LoVo (cell line): ENCODE data around the gene RAC2.
A peak's percentile ranks its signal among the peaks of the same experiment; 100 is the strongest.
"Not testable (repeated sequence)": the region's sequence is repeated elsewhere in the genome, so short reads cannot be mapped to it uniquely, and the experiment has no call there.

Experiments used
- DNase-seq: peaks from one replicate; pipeline ENCODE4 v3.0.0-alpha.2; 2016; ENCODE audit warnings: low spot score

The RAC2 gene

GRCh38 chr22:37234736-37235711 lies 9.0 kb downstream of the RAC2 start:
- DNase-seq: no peak

- no peak for DNase-seq
These were observed 10.1 kb downstream of the RAC2 start for GRCh38 chr22:37233751-37234631.

DNA sequence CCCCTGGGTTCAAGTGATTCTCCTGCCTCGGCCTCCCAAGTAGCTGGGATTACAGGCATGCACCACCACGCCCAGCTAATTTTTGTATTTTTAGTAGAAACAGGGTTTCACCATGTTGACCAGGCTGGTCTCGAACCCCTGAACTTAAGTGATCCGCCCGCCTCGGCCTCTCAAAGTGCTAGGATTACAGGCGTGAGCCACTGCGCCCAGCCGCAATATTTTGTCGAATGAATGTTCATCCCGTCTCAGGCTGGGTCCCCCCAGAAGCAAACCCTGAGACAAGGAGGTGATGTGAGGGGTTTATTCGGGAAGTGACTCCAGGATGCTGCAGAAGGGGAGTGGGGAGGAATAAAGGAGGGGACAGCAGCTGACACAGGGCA lies 10.7 kb downstream of the RAC2 start:
- DNase-seq: not testable (repeated sequence)

- no peak for DNase-seq
These were observed 11.7 kb downstream of the RAC2 start for GRCh38 chr22:37232140-37232998.

GRCh38 chr22:37231406-37232139 lies 12.5 kb downstream of the RAC2 start:
- no peak for DNase-seq

- no peak for DNase-seq
These were observed 13.2 kb downstream of the RAC2 start for GRCh38 chr22:37230673-37231405.

DNA sequence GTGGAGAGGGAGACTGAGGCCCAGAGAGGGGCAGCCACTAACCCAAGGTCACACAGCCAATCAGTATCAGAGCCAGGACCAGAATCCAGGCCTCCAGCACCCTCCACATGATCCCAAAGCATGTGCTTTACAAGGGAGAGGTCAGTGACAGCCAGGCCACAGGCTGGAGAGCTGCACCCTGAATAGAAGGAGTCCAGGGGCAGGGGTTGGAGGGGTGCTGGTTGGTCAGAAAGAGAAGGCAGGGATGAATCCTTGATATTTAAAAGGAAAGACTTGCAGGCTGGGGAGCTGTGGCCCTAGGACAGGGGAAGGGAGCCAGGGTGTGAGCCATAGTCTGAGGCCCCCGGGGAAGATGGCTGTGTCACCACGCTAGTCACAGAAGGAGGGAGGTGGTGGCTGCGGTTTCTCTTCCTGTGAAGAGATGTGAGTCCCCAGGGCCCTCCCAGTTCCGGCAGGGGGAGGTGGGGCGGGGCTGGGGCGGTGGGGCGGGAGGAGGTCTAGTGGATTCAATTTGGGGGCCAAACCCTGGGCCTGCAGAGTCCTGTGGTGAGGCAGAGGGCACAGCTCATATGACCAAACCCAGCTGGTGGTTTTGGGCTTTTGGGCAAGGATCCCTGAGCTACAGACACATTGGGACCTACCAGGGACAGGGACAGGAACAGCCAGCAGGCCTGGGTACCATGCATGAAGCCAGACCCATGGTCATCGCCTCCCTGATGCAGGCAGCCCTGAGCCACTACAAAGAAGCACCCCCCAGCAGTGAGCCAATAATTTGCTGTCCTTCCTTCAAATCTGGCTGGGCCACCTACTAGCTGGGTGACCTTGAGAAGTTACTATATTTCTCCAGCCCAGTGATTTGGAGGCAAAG lies 14.0 kb downstream of the RAC2 start:
- no peak for DNase-seq

- DNase-seq: peak; percentile 10
These were observed 14.9 kb downstream of the RAC2 start for GRCh38 chr22:37229012-37229804.

DNA sequence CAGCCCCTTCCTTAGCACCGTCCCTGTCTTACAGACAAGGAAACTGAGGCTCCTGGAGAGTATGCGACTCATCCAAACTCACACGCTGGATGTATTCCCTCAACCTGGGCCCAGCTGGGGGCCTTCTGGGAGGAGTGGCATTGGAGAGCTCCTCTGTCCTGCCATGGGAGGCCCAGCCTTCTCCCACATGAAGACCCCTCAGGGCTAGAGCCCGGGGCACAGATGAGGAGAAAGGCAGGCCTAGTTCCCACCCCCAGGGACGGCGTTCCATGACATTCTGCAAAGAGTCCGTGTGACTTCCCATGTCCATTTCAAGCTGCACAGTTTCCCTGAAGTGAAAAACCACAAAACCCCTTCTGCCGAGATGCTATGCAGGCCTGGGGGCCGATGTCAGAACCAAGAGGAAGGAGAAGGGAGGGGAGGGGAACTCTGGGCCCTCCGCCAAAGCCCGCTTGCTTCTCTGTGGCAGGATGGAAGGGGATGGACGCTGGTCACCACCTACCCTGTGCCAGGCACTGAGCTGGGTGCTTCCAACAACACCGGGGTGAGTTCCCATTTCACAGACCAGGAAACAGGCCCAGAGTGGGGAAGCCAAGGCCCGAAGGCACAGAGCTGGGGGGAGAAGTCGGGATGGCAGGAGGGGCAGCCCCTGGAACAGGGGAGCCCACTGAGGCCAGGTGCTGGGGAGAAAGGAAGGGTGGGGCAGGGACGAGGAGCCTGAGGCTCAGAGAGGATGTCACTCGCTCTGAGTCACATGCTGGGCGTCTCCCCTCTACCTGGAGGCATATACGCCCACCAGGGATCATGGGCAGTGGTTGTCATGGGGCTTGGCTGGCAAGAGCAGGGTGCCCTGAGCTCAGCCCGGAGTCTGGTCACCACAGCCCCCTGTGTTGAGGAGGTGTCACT lies 15.7 kb downstream of the RAC2 start:
- peak; percentile 12 for DNase-seq

- DNase-seq: no peak
These were observed 17.6 kb downstream of the RAC2 start for GRCh38 chr22:37226514-37226913.

- DNase-seq: no peak
These were observed 18.0 kb downstream of the RAC2 start for GRCh38 chr22:37226087-37226486.

DNA sequence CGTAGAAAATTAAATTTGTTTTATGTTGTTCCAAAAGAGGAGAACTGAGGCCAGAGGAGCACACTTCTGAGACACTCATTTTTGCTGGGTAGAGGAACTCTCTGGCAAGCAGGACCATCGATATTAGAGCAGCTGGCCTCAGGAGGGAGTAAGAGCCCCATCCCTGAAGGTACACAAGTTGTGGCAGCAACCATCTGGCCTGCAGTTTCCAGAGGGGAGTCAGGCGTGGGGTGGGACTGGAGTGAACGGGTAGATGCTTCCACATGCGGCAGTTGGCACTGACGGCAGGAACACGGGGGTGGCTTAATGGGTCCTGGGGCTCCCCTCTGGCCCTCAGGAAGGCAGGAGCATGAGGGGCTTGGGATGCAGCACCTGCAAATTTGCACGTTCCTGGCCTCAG lies 18.6 kb downstream of the RAC2 start:
- DNase-seq: no peak

- DNase-seq: no peak
These were observed 19.2 kb downstream of the RAC2 start for GRCh38 chr22:37224757-37225420.

- no peak for DNase-seq
These were observed 20.0 kb downstream of the RAC2 start for GRCh38 chr22:37223965-37224551.

- DNase-seq: no peak
These were observed 21.6 kb downstream of the RAC2 start for GRCh38 chr22:37222440-37222971.
